Mesodermal cell (in vitro differentiated cells): ENCODE data around the gene SLC2A9.

Experiments used
- H3K27ac ChIP-seq: 2 replicates; pipeline ENCODE4 v1.7.0; 2013; ENCODE audit warnings: mild to moderate bottlenecking, low read depth, low read length, moderate library complexity; ENCODE audit not compliant: severe bottlenecking
- H3K36me3 ChIP-seq: 2 replicates; pipeline ENCODE4 v1.7.1; 2013; ENCODE audit warnings: mild to moderate bottlenecking, low read length, moderate library complexity; ENCODE audit not compliant: control insufficient read depth, insufficient read depth
- H3K4me1 ChIP-seq: one replicate; pipeline ENCODE4 v1.7.1; 2013; ENCODE audit warnings: mild to moderate bottlenecking, low read length; ENCODE audit not compliant: insufficient read depth, control insufficient read depth, poor library complexity, severe bottlenecking
- H3K4me3 ChIP-seq: 2 replicates; pipeline ENCODE4 v1.7.0; 2013; ENCODE audit warnings: low read length, control low read depth, mild to moderate bottlenecking; ENCODE audit not compliant: insufficient read depth, poor library complexity, severe bottlenecking; ENCODE audit errors: extremely low read depth
- H3K9me3 ChIP-seq: 2 replicates; pipeline ENCODE4 v1.7.1; 2013; ENCODE audit warnings: mild to moderate bottlenecking, low read length, moderate library complexity; ENCODE audit not compliant: control insufficient read depth
- WGBS, 2 experiments: methylation state at CpG; one replicate each; pipeline ENCODE4 v1.1.5; 2013; ENCODE audit warnings: missing lambda C conversion rate in 2 of 2; ENCODE audit not compliant: insufficient coverage in 2 of 2; 5-methylcytosine and 5-hydroxymethylcytosine counted together

SLC2A9 gene

DNA sequence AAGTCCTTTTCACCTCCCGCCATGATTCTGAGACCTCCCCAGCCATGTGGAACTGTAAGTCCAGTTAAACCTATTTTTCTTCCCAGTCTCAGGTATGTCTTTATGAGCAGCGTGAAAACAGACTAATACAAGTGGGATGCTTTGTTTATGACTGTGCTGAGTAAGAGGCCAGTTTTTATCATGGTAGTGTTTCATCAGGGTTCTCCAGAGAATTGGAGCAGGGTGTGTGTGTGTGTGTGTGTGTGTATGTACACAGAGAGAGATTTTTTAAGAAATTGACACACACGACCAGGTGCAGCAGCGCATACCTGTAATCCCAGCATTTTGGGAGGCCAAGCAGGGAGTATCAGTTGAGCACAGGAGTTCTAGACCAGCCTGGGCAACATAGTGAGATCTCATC, 34.6 kb upstream of the SLC2A9 start:
- Histone ChIP-seq H3K4me1 (no peaks in the 10 kb centered on the region), H3K36me3 (no peaks in the 10 kb centered on the region), H3K4me3 (no peak overlapping the region), H3K27ac (no peak overlapping the region), H3K9me3 (no peaks in the 10 kb centered on the region)
- 92 to 100% methylated on average over 3 to 4 of the region's 4 CpGs for WGBS, 2 experiments

DNA sequence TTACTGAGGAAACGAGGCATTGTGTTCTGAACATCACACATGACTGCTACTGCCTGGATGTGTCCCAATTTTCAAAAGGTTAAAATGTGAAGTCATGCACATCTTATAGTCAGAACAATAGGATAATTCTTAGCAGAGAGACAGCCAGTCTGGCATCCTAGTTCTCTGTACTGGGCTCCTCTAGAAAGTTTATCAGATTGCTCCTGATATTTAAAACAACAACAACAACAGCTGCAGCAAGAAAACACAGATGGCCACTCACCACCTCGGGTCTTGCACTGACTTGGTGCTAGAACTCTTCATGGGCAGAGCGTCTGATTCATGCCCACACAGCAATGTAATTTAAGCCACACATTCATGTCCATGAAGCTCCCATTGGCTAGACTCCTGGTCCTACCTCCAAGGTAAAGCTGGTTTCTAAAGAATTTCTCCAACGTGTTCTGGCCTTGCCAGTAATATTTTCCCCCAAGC, 33.3 kb upstream of the SLC2A9 start:
- no peaks in the 10 kb centered on the region for H3K36me3 ChIP-seq
- H3K4me3 ChIP-seq, result no peak overlapping the region
- H3K9me3 ChIP-seq, result no peaks in the 10 kb centered on the region
- 83 to 96% methylated on average over 3 to 4 of the region's 4 CpGs for WGBS, 2 experiments
- H3K4me1 ChIP-seq, result no peaks in the 10 kb centered on the region
- H3K27ac ChIP-seq, result no peak overlapping the region

DNA sequence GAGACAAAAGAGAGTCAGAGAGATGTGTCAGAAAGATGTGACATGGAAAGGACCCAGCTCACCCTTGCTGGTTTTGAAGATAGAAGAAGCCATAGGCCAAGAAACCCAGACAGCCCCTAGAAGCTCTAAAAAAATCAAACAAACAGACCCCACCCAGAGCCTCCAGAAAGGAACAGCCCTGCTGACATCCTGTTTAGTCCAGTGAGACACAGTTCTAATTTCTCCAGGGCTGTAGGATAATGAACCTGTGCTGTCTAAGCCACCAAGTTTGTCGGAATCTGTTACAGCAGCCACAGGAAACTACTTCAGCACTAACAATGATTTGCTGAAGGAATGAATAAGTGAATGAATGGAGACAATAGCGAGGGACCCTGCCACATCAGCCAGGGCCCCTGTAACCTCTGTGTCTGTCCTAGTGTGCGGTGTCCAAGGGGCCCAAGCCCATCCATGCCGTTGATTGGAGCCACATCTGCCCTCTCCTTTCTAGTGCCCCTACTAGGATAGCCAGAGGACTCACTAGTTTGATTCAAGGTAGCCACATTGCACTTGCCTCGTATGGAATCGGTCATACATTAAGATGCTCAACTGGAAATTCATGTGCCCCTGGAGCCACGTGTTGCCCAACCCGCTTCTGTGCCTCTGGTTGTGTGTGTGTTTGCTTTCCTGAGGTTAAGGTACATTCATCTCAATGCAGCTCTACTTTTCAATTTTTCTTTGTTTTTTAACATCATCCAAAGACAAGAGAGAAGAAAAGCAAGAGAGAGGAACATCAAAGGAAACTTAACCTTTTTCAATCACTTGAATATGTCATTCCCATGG, 32.5 kb upstream of the SLC2A9 start:
- 89 to 94% methylated on average over 4 to 5 of the region's 8 CpGs for WGBS, 2 experiments
- Histone ChIP-seq H3K9me3 (no peaks in the 10 kb centered on the region), H3K4me3 (no peak overlapping the region), H3K4me1 (no peaks in the 10 kb centered on the region), H3K36me3 (no peaks in the 10 kb centered on the region), H3K27ac (no peak overlapping the region)

DNA sequence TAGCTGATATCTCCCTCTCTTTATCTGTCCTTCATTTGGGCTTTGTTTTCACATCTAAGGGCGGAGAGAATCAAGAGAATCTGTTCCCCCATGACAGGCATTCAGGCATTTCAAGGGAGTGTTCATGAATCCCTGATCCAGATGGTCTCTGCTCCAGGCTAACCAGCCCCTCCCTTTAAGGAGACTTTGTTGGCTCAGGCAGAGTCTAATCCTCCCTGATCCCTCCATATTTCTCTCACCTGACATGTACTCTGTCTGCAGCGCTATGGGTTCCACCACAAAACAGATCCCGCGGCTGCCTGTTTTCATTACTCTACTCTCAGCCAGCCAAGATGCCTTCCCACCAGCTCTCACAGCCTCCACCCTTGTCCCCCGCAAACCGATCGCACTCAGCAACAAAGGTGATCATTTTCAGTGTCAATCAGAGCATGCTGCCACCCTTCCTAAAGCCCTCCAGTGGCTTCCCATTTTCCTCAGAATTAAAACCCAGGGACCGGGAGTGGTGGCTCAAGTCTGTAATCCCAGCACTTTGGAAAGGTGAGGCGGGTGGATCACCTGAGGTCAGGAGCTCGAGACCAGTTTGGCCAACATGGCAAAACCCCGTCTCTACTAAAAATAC, 30.3 kb upstream of the SLC2A9 start:
- Histone ChIP-seq H3K36me3 (no peaks in the 10 kb centered on the region), H3K27ac (no peak overlapping the region), H3K4me1 (no peaks in the 10 kb centered on the region), H3K4me3 (no peak overlapping the region), H3K9me3 (no peaks in the 10 kb centered on the region)
- 81 to 85% methylated on average over 8 to 10 of the region's 11 CpGs for WGBS, 2 experiments

GRCh38 chr4:10050721-10051120, 29.4 kb upstream of the SLC2A9 start:
- H3K9me3 ChIP-seq, result no peaks in the 10 kb centered on the region
- 89 to 100% methylated on average over 3 to 5 of the region's 5 CpGs for WGBS, 2 experiments
- H3K36me3 ChIP-seq, result no peaks in the 10 kb centered on the region
- no peak overlapping the region for H3K27ac ChIP-seq
- H3K4me3 ChIP-seq, result no peak overlapping the region
- H3K4me1 ChIP-seq, result no peaks in the 10 kb centered on the region

GRCh38 chr4:10050261-10050661, 29.0 kb upstream of the SLC2A9 start:
- no peak overlapping the region for H3K4me3 ChIP-seq
- no peaks in the 10 kb centered on the region for H3K4me1 ChIP-seq
- 57 to 82% methylated on average over 2 to 3 of the region's 3 CpGs for WGBS, 2 experiments
- no peak overlapping the region for H3K27ac ChIP-seq
- no peaks in the 10 kb centered on the region for H3K36me3 ChIP-seq
- H3K9me3 ChIP-seq, result no peaks in the 10 kb centered on the region

GRCh38 chr4:10048941-10049697, 27.8 kb upstream of the SLC2A9 start:
- Histone ChIP-seq H3K36me3 (no peaks in the 10 kb centered on the region), H3K4me1 (no peaks in the 10 kb centered on the region), H3K9me3 (no peaks in the 10 kb centered on the region), H3K4me3 (no peak overlapping the region), H3K27ac (no peak overlapping the region)
- 76 to 86% methylated on average over 3 to 4 of the region's 4 CpGs for WGBS, 2 experiments

- H3K9me3 ChIP-seq, result no peaks in the 10 kb centered on the region
- WGBS, 2 experiments, result 96 to 100% methylated on average over 2 of the region's 5 CpGs
- no peaks in the 10 kb centered on the region for H3K36me3 ChIP-seq
- H3K27ac ChIP-seq, result no peak overlapping the region
- no peaks in the 10 kb centered on the region for H3K4me1 ChIP-seq
- no peak overlapping the region for H3K4me3 ChIP-seq
Observed at GRCh38 chr4:10047967-10048366, 26.7 kb upstream of the SLC2A9 start.

GRCh38 chr4:10046471-10046870, 25.2 kb upstream of the SLC2A9 start:
- Histone ChIP-seq H3K9me3 (peaks cover 7% of the 10 kb centered on the region), H3K4me3 (no peak overlapping the region), H3K27ac (no peak overlapping the region), H3K36me3 (no peaks in the 10 kb centered on the region), H3K4me1 (no peaks in the 10 kb centered on the region)
- 78 to 93% methylated on average over 3 of the region's 3 CpGs for WGBS, 2 experiments

- 100% methylated on average over 1 of the region's 1 CpG; no CpG with 5 or more reads in 1 of the 2 experiments for WGBS, 2 experiments
- H3K36me3 ChIP-seq, result no peaks in the 10 kb centered on the region
Observed at GRCh38 chr4:10045481-10045880, 24.2 kb upstream of the SLC2A9 start.

More at GRCh38 chr4:10045481-10045880, 24.2 kb upstream of the SLC2A9 start:
- Histone ChIP-seq H3K4me3 (no peak overlapping the region), H3K4me1 (no peaks in the 10 kb centered on the region), H3K27ac (no peak overlapping the region), H3K9me3 (peaks cover 7% of the 10 kb centered on the region)
